OCI-LY7 (cell line): ENCODE data around the gene ELMO1. TPM values are rescaled to one million over a fixed set of nuclear protein-coding genes. Genes with fewer than 3 reads are reported as not detected.

Experiments
- BruUV-seq: library from RNA; stranded (reverse); fragments of 400-500 nt; replicated peaks from 2 replicates; lab custom pipeline; 2021; lab: Mats Ljungman, UMichigan
- CTCF ChIA-PET: fragments of 300-600 bp; sonication (Branson Sonifier 250); formaldehyde crosslinking; loops from one replicate; lab custom pipeline; 2022; ENCODE audit warnings: antibody characterized with exemption; ENCODE audit not compliant: unreplicated experiment; lab: Charles Lee
- POLR2A ChIA-PET: fragments of 300-600 bp; sonication (Branson Sonifier 250); formaldehyde crosslinking; loops from one replicate; lab custom pipeline; 2022; ENCODE audit warnings: antibody characterized with exemption; lab: Charles Lee
- DNase-seq: peaks from one replicate; pipeline ENCODE4 v3.0.0-alpha.2; 2015; ENCODE audit warnings: low spot score
- H2AFZ ChIP-seq: fragments of 200-600 bp; sonication (generic), shearing (Covaris generic); 2 replicates; pipeline ENCODE4 v1.6.1; 2014; ENCODE audit warnings: mild to moderate bottlenecking, antibody characterized with exemption, low read length, moderate library complexity
- H3K27ac ChIP-seq: fragments of 200-600 bp; sonication (generic); 2 replicates; pipeline ENCODE4 v1.5.1; 2014; ENCODE audit warnings: mixed run types, low read depth, mild to moderate bottlenecking, moderate library complexity, low read length, inconsistent platforms; ENCODE audit not compliant: poor library complexity, severe bottlenecking
- H3K36me3 ChIP-seq: fragments of 200-600 bp; sonication (generic); 2 replicates; pipeline ENCODE4 v1.6.1; 2014; ENCODE audit warnings: mild to moderate bottlenecking, antibody characterized with exemption, low read length, moderate library complexity, mixed read lengths; ENCODE audit not compliant: insufficient read depth
- H3K4me1 ChIP-seq: fragments of 200-600 bp; sonication (generic); 2 replicates; pipeline ENCODE4 v1.5.1; 2014; ENCODE audit warnings: mild to moderate bottlenecking, low read length; ENCODE audit not compliant: insufficient read depth, poor library complexity, severe bottlenecking
- H3K4me2 ChIP-seq: fragments of 200-600 bp; sonication (generic); 2 replicates; pipeline ENCODE4 v1.6.1; 2014; ENCODE audit warnings: mild to moderate bottlenecking, low read length
- H3K4me3 ChIP-seq: fragments of 200-600 bp; sonication (generic); 2 replicates; pipeline ENCODE4 v1.5.1; 2014; ENCODE audit warnings: mild to moderate bottlenecking, low read depth, low read length; ENCODE audit not compliant: poor library complexity, severe bottlenecking
- H3K79me2 ChIP-seq: fragments of 200-600 bp; sonication (generic); 2 replicates; pipeline ENCODE4 v1.6.1; 2016; ENCODE audit warnings: low read depth, mild to moderate bottlenecking, low read length, moderate library complexity, mixed read lengths; ENCODE audit not compliant: insufficient read depth
- H3K9me2 ChIP-seq: fragments of 200-600 bp; sonication (generic); 2 replicates; pipeline ENCODE4 v1.6.1; 2016; ENCODE audit warnings: mild to moderate bottlenecking, low read length, mixed read lengths; ENCODE audit not compliant: insufficient read depth
- H3K9me3 ChIP-seq: fragments of 200-600 bp; sonication (generic); 2 replicates; pipeline ENCODE4 v1.6.1; 2014; ENCODE audit warnings: mild to moderate bottlenecking, mixed run types, low read length, mixed read lengths
- H4K20me1 ChIP-seq: fragments of 200-600 bp; sonication (generic); 2 replicates; pipeline ENCODE4 v1.6.1; 2014; ENCODE audit warnings: mild to moderate bottlenecking, antibody characterized with exemption, low read length, moderate library complexity, mixed read lengths; ENCODE audit not compliant: insufficient read depth
- EZH2phosphoT487 ChIP-seq: fragments of 200-600 bp; sonication (generic); IDR thresholded peaks from 2 replicates; pipeline ENCODE4 v1.6.1; 2018; ENCODE audit warnings: low read depth, borderline replicate concordance, mild to moderate bottlenecking, mixed run types, antibody characterized with exemption, low read length, moderate library complexity, mixed read lengths
- intact Hi-C: fragments of 100-400 bp; cut with micrococcal nuclease; formaldehyde crosslinking; loops from one replicate; pipeline ENCODE4 v1.10.0; 2022; ENCODE audit not compliant: unreplicated experiment
- total RNA-seq, 2 experiments: library from RNA; depleted of rRNA in 1 of 2; stranded (reverse); fragments of >200 nt in 1 of 2; shearing (Covaris generic) in 1 of 2; gene quantifications; 2 replicates each; pipeline ENCODE4 v1.2.3, GENCODE V29; 2014 to 2022
- TF ChIP-seq, protein P1 (sequence below): fragments of 200-600 bp; sonication (generic); conservative IDR thresholded peaks from 2 replicates; pipeline ENCODE4 v1.5.1; 2014; ENCODE audit warnings: mild to moderate bottlenecking, antibody characterized with exemption, low read length, moderate library complexity, mixed read lengths

The ELMO1 gene
- total RNA-seq, 2 experiments from 2014 or later: 101 to 103 TPM

DNA sequence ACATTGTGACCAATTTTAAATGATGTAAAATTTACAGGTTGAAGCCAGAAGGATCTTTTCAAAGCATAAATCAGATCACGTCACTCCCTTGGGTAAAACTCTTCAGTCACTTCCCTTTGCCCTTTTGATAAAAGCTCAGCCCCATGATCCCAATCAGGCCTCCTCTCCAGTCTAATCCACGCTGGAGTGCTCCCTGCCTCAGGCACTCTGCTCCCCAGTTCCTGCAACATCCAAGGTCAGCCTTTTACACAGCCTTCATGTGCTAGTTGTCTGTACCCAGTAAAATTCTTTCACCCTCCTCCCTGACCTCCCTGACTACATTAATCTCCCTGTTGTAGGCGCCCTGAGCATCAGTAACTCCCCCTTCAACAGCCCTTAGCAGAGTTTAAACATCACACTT, 14.1 kb downstream of the ELMO1 start:
- H3K4me2 ChIP-seq: no peak overlapping the region
- no peaks in the 10 kb centered on the region for H3K9me3 ChIP-seq
- DNase-seq: no peak
- intact Hi-C loops: no loop called here
- ChIA-PET CTCF (no interaction called here), POLR2A (no interaction called here)
- no peak overlapping the region for H2AFZ ChIP-seq
- H4K20me1 ChIP-seq: no peaks in the 10 kb centered on the region
- no peaks in the 10 kb centered on the region for H3K79me2 ChIP-seq
- H3K36me3 ChIP-seq: no peaks in the 10 kb centered on the region
- no TSS peak for BruUV-seq
- H3K9me2 ChIP-seq: no peaks in the 10 kb centered on the region; the same call in 1 of the 2 replicates
- no peak overlapping the region for H3K27ac ChIP-seq
- TF ChIP-seq EZH2phosphoT487: no peak
- TF ChIP-seq, protein P1, sequence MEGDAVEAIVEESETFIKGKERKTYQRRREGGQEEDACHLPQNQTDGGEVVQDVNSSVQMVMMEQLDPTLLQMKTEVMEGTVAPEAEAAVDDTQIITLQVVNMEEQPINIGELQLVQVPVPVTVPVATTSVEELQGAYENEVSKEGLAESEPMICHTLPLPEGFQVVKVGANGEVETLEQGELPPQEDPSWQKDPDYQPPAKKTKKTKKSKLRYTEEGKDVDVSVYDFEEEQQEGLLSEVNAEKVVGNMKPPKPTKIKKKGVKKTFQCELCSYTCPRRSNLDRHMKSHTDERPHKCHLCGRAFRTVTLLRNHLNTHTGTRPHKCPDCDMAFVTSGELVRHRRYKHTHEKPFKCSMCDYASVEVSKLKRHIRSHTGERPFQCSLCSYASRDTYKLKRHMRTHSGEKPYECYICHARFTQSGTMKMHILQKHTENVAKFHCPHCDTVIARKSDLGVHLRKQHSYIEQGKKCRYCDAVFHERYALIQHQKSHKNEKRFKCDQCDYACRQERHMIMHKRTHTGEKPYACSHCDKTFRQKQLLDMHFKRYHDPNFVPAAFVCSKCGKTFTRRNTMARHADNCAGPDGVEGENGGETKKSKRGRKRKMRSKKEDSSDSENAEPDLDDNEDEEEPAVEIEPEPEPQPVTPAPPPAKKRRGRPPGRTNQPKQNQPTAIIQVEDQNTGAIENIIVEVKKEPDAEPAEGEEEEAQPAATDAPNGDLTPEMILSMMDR: no peak
- H3K4me1 ChIP-seq: no peaks in the 10 kb centered on the region
- H3K4me3 ChIP-seq: no peak overlapping the region

DNA sequence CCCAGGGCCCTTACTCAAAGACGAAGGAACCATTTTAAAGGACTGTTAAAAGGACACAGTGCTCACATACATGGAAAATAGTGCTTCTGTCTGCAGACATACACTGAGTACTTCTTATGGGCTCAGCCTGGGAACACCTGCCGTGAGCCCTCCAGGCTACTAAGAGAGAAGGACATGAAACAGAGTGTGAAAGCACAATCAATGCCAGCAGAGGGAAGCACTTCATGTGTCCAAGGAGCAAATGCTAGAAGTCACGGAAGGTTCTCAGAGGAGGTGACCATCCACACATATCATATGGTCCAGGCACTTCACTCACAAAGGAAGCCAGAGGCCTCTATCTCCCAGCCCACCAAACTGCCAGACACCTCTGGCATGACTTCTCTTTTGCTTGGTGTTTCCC, 15.5 kb downstream of the ELMO1 start:
- DNase-seq: no peak
- Histone ChIP-seq H3K79me2 (no peaks in the 10 kb centered on the region), H3K9me2 (no peaks in the 10 kb centered on the region; the same call in 1 of the 2 replicates), H3K4me2 (no peak overlapping the region), H2AFZ (no peak overlapping the region), H3K36me3 (no peaks in the 10 kb centered on the region), H4K20me1 (no peaks in the 10 kb centered on the region), H3K4me1 (no peaks in the 10 kb centered on the region), H3K27ac (no peak overlapping the region), H3K4me3 (no peak overlapping the region), H3K9me3 (no peaks in the 10 kb centered on the region)
- POLR2A ChIA-PET: no interaction called here
- intact Hi-C loops: no loop called here
- BruUV-seq: no TSS peak
- no peak for TF ChIP-seq EZH2phosphoT487
- TF ChIP-seq, protein P1: no peak
- CTCF ChIA-PET: no interaction called here

DNA sequence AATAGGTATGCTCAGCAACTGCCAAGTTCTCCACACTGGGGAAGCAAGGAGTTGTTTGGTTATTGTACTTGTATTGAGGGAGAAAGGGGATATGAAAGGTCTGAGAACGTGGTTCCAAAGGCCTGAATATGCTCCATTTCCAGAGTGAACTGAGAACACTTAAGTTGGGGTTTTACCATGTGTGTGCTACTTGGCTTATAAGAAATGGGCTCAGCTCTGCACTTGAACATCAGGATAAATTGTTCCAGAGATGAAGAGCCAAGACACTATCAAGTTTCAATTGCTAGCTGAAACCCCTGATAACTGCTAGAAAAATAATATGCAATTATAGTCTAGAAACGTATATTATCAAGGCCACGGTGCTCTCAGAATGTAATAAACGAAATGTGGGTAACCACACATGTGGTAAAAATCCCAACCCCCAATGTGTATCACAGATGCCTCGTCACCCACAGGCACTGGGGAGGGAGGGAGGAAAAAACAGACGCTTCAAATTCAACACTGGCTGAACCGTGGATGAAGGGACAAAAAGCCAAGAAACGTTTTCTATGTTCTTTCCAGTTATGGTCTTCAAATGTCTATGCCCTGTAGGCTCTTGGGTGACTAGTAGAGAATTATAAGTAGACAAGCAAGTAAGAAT, 16.3 kb downstream of the ELMO1 start:
- POLR2A ChIA-PET: no interaction called here
- no peak overlapping the region for H2AFZ ChIP-seq
- H3K27ac ChIP-seq: no peak overlapping the region
- BruUV-seq: no TSS peak
- H3K4me3 ChIP-seq: no peak overlapping the region
- H3K4me2 ChIP-seq: no peak overlapping the region
- TF ChIP-seq, protein P1: no peak
- no peak for TF ChIP-seq EZH2phosphoT487
- no peak for DNase-seq
- no peaks in the 10 kb centered on the region for H3K9me3 ChIP-seq
- intact Hi-C loops: no loop called here
- no peaks in the 10 kb centered on the region; the same call in 1 of the 2 replicates for H3K9me2 ChIP-seq
- no peaks in the 10 kb centered on the region for H3K4me1 ChIP-seq
- CTCF ChIA-PET: no interaction called here
- H3K79me2 ChIP-seq: no peaks in the 10 kb centered on the region
- no peaks in the 10 kb centered on the region for H3K36me3 ChIP-seq
- H4K20me1 ChIP-seq: no peaks in the 10 kb centered on the region
